ENCODE measurements around the gene EMC7.

- TF ChIP-seq CTCF (IDR thresholded peaks at IDR 0.05) (no peak), POLR2A (IDR thresholded peaks at IDR 0.05) (no peak)
Measured at GRCh38 chr15:34114739-34115138, 13.1 kb upstream of the EMC7 start.
